Mesenchymal stem cell (in vitro differentiated cells and primary cell): ENCODE results near the gene C2orf66.

ENCODE experiments used
- DNase-seq: peaks from one replicate; pipeline ENCODE4 v3.0.0-alpha.2; 2013
- H2AFZ ChIP-seq: one replicate; pipeline ENCODE4 v1.6.1; 2013; ENCODE audit warnings: low read depth, mild to moderate bottlenecking, control low read depth, inconsistent platforms, low read length, moderate library complexity
- H2AK5ac ChIP-seq: 2 replicates; pipeline ENCODE4 v1.6.1; 2013; ENCODE audit warnings: low read length, moderate library complexity, mild to moderate bottlenecking, inconsistent platforms; ENCODE audit not compliant: severe bottlenecking
- H2BK120ac ChIP-seq: one replicate; pipeline ENCODE4 v1.6.1; 2013; ENCODE audit warnings: low read depth, mild to moderate bottlenecking, inconsistent platforms, low read length, moderate library complexity
- H2BK12ac ChIP-seq, 2 experiments: one replicate each; pipeline ENCODE4 v1.6.1; 2013; ENCODE audit warnings: inconsistent platforms in 2 of 2, low read length in 2 of 2, mild to moderate bottlenecking in 2 of 2, moderate library complexity in 2 of 2, control low read depth in 1 of 2
- H2BK15ac ChIP-seq: one replicate; pipeline ENCODE4 v1.6.1; 2013; ENCODE audit warnings: mild to moderate bottlenecking, low read depth, inconsistent platforms; ENCODE audit not compliant: poor library complexity, severe bottlenecking
- H2BK5ac ChIP-seq: 2 replicates; pipeline ENCODE4 v1.6.1; 2013; ENCODE audit warnings: low read depth, mild to moderate bottlenecking, low read length, control low read depth, inconsistent platforms; ENCODE audit not compliant: poor library complexity, severe bottlenecking
- H3K14ac ChIP-seq, 2 experiments: one replicate each; pipeline ENCODE4 v1.6.1; 2013; ENCODE audit warnings: inconsistent platforms in 2 of 2, low read length in 2 of 2, control low read depth in 1 of 2, mild to moderate bottlenecking in 1 of 2, moderate library complexity in 1 of 2
- H3K18ac ChIP-seq, 2 experiments: one replicate each; pipeline ENCODE4 v1.6.1; 2013; ENCODE audit warnings: inconsistent platforms in 2 of 2, low read length in 2 of 2, control low read depth in 1 of 2, low read depth in 1 of 2, mild to moderate bottlenecking in 1 of 2
- H3K23ac ChIP-seq, 2 experiments: one replicate each; pipeline ENCODE4 v1.6.1; 2013; ENCODE audit warnings: inconsistent platforms in 2 of 2, low read length in 2 of 2, mild to moderate bottlenecking in 2 of 2, moderate library complexity in 2 of 2, control low read depth in 1 of 2
- H3K27ac ChIP-seq: 2 replicates; pipeline ENCODE4 v1.5.1; 2013; ENCODE audit warnings: mild to moderate bottlenecking, moderate library complexity, low read length, control low read depth, inconsistent platforms; ENCODE audit not compliant: poor library complexity, severe bottlenecking
- H3K27me3 ChIP-seq, 2 experiments: 2 replicates each; pipeline versions ENCODE4 v1.6.1 to v1.7.0; 2013; ENCODE audit warnings: low read length in 2 of 2, mild to moderate bottlenecking in 2 of 2, moderate library complexity in 2 of 2, control low read depth in 1 of 2, inconsistent platforms in 1 of 2; ENCODE audit not compliant: control insufficient read depth in 1 of 2, insufficient read depth in 1 of 2
- H3K36me3 ChIP-seq, 2 experiments: 2 replicates each; pipeline versions ENCODE4 v1.6.1 to v1.7.0; 2013; ENCODE audit warnings: low read length in 2 of 2, control low read depth in 1 of 2, inconsistent platforms in 1 of 2, low read depth in 1 of 2, mild to moderate bottlenecking in 1 of 2; ENCODE audit not compliant: insufficient read depth in 2 of 2, control insufficient read depth in 1 of 2
- H3K4ac ChIP-seq, 2 experiments: one replicate each; pipeline ENCODE4 v1.6.1; 2013; ENCODE audit warnings: inconsistent platforms in 2 of 2, low read length in 2 of 2, mild to moderate bottlenecking in 2 of 2, moderate library complexity in 2 of 2, control low read depth in 1 of 2, low read depth in 1 of 2
- H3K4me1 ChIP-seq: 2 replicates; pipeline ENCODE4 v1.6.1; 2013; ENCODE audit warnings: low read depth, low read length, control low read depth; ENCODE audit not compliant: control insufficient read depth, insufficient read depth
- H3K4me2 ChIP-seq: 2 replicates; pipeline ENCODE4 v1.6.1; 2013; ENCODE audit warnings: low read length, mild to moderate bottlenecking, inconsistent platforms; ENCODE audit not compliant: poor library complexity, severe bottlenecking
- H3K4me3 ChIP-seq, 2 experiments: 2 replicates each; pipeline versions ENCODE4 v1.5.1 to v1.7.0; 2013; ENCODE audit warnings: low read length in 2 of 2, mild to moderate bottlenecking in 2 of 2, control low read depth in 1 of 2, low read depth in 1 of 2; ENCODE audit not compliant: insufficient read depth in 1 of 2
- H3K79me1 ChIP-seq: replicated peaks from 2 replicates; pipeline ENCODE4 v1.6.1; 2013; ENCODE audit warnings: mild to moderate bottlenecking, control low read depth, low read length, inconsistent platforms; ENCODE audit not compliant: poor library complexity, severe bottlenecking
- H3K9ac ChIP-seq: 2 replicates; pipeline ENCODE4 v1.7.0; 2013; ENCODE audit warnings: mild to moderate bottlenecking, low read length, moderate library complexity
- H3K9me3 ChIP-seq: 2 replicates; pipeline ENCODE4 v1.7.0; 2013; ENCODE audit warnings: mild to moderate bottlenecking, low read length; ENCODE audit not compliant: control insufficient read depth
- H4K8ac ChIP-seq: one replicate; pipeline ENCODE4 v1.6.1; 2013; ENCODE audit warnings: inconsistent platforms, mild to moderate bottlenecking, low read length, moderate library complexity
- H4K91ac ChIP-seq: one replicate; pipeline ENCODE4 v1.6.1; 2013; ENCODE audit warnings: mild to moderate bottlenecking, low read length, inconsistent platforms
- WGBS: methylation state at CpG from one replicate; pipeline ENCODE4 v1.1.7; 2013; ENCODE audit warnings: mixed read lengths; 5-methylcytosine and 5-hydroxymethylcytosine counted together

C2orf66 gene

DNA sequence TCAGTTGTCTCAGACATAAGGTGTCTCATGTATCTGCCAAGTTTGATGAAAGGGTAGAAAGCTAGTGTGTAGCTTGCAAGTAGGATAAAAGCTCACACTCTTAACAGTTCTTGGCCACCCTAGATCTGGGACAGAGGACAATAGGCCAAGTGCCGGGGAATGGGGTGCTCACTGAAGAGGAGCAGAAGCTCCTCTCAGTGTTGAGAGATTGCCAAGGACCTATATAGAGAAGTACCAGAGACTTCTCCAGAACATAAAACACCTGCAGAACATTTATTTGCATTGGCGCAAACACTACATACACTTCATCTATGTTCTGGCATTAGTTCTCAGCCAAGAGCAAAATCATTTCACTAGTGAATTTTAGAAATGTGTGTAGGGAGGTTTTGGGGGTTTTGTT lies 6.8 kb downstream of the C2orf66 start:
- Histone ChIP-seq H3K4me2 (no peak overlapping the region), H3K27ac (no peak overlapping the region), H3K36me3 (peaks cover 0 to 5% of the 10 kb centered on the region in 2 experiments), H3K79me1 (peaks cover 6% of the 10 kb centered on the region), H3K4me1 (peaks cover 2% of the 10 kb centered on the region), H3K9ac (no peak overlapping the region), H2BK12ac (no peak overlapping the region), H2AFZ (no peak overlapping the region), H3K27me3 (no peaks in the 10 kb centered on the region), H3K4me3 (no peak overlapping the region), H4K8ac (no peak overlapping the region), H3K23ac (no peak overlapping the region), H3K18ac (no peak overlapping the region), H4K91ac (no peak overlapping the region), H2BK15ac (no peak overlapping the region), H2BK120ac (no peak overlapping the region), H2AK5ac (no peak overlapping the region), H2BK5ac (no peak overlapping the region), H3K4ac (no peak overlapping the region), H3K9me3 (no peaks in the 10 kb centered on the region), H3K14ac (no peak overlapping the region)
- DNase-seq: no peak
- 88% methylated on average over 1 of the region's 2 CpGs for WGBS

DNA sequence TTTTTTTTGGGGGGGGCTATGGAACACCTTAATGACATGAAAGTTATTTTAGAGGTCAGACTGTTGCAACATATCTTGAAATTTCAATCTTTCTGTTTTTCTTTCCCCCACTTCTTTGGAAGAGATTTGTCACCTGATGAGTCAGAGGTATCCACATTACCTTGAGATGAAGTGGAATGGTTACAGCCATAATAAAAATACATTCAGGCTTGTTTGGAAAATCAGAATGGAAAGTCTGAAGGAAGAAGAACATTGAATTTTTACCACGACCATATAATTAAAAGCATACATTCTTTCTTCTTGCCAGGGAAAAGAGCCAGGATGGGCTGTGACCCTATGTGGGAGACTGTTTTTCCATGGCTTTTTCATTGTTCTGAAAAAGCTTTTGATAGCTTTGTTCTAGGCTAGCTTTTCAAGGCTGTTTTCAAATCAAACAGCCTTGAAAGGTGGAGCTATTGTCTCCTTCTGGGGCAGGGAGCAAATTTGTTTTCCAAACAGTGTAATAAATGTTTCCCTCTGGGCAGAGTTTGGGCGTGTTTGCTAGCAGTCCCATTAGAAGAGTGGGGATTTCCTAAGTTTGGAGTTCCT lies 7.4 kb downstream of the C2orf66 start:
- H3K27ac ChIP-seq: no peak overlapping the region
- H3K23ac ChIP-seq: no peak overlapping the region
- no peak overlapping the region for H3K4ac ChIP-seq
- no peak overlapping the region for H3K4me2 ChIP-seq
- no peak overlapping the region for H2AFZ ChIP-seq
- no peak overlapping the region for H4K8ac ChIP-seq
- no peak overlapping the region for H3K14ac ChIP-seq
- H2AK5ac ChIP-seq: no peak overlapping the region
- peaks cover 2% of the 10 kb centered on the region for H3K4me1 ChIP-seq
- no peaks in the 10 kb centered on the region for H3K27me3 ChIP-seq
- no peak overlapping the region for H3K18ac ChIP-seq
- no peak for DNase-seq
- no peak overlapping the region for H2BK12ac ChIP-seq
- H3K36me3 ChIP-seq: peaks cover 0 to 11% of the 10 kb centered on the region in 2 experiments
- no peak overlapping the region for H2BK120ac ChIP-seq
- WGBS: 86% methylated on average over 1 of the region's 2 CpGs
- H3K9ac ChIP-seq: no peak overlapping the region
- no peak overlapping the region for H2BK15ac ChIP-seq
- H3K79me1 ChIP-seq: peaks cover 8% of the 10 kb centered on the region
- H3K4me3 ChIP-seq: no peak overlapping the region
- H2BK5ac ChIP-seq: no peak overlapping the region
- no peak overlapping the region for H4K91ac ChIP-seq
- H3K9me3 ChIP-seq: no peaks in the 10 kb centered on the region

DNA sequence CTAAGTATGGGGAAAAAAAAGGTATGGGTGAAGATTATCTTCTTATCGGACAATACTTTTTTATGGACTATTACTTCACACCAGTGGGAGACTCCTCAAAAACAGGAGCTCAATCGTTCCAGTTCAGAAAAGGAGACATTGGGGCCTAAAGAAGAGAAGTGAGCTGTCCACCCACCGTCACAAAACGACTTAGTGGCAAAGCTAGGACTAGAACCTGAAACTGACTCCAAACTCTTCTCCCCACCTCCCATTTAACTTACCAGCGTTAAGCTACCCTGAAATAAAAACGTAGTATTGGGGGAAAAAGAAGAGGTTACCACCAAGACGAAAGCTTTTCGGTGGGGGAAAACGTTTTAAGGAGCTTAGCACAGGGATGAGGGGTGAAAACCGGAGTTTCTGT lies 10.2 kb downstream of the C2orf66 start:
- peak overlapping the region; percentile 74 for H2AFZ ChIP-seq

DNA sequence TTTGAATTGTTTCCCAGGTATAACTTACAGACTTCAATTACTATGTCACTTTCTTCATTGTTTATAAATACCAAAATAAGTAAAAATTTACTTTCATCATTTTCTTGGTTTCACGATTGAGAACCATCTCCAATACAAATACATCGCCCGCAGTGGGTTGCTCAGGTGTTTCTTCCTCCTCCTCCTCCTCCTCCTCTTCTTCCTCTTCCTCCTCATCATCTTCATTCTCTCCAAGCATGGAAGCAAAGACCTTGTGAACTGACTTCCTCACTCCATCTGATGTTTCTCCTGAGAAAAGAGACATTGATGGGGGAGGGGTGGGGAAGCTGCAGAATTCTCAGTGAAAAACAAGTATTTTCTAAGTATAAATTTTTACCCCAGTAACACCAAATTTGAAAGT lies 16.3 kb downstream of the C2orf66 start:
- Histone ChIP-seq H3K9me3 (no peaks in the 10 kb centered on the region), H3K36me3 (peaks cover 14 to 92% of the 10 kb centered on the region in 2 experiments), H3K27ac (no peak overlapping the region), H3K4me2 (no peak overlapping the region), H3K18ac (no peak overlapping the region), H2AK5ac (no peak overlapping the region), H3K79me1 (peaks cover 23% of the 10 kb centered on the region), H4K91ac (no peak overlapping the region), H2BK15ac (no peak overlapping the region), H3K9ac (no peak overlapping the region), H3K14ac (no peak overlapping the region), H3K4ac (no peak overlapping the region), H2AFZ (no peak overlapping the region), H3K27me3 (no peaks in the 10 kb centered on the region), H2BK5ac (no peak overlapping the region), H4K8ac (no peak overlapping the region), H3K4me3 (no peak overlapping the region), H3K4me1 (no peaks in the 10 kb centered on the region), H2BK12ac (no peak overlapping the region), H3K23ac (no peak overlapping the region), H2BK120ac (no peak overlapping the region)
- DNase-seq: no peak
- WGBS: 95% methylated on average over 3 of the region's 3 CpGs

More for the DNA sequence above, 10.2 kb downstream of the C2orf66 start:
- Histone ChIP-seq H2BK12ac (no peak overlapping the region), H3K18ac (peak overlapping the region in 1 of 2 experiments; percentile 77), H3K27me3 (no peaks in the 10 kb centered on the region), H3K36me3 (peaks cover 7 to 33% of the 10 kb centered on the region in 2 experiments), H2BK120ac (no peak overlapping the region), H4K91ac (no peak overlapping the region), H3K4me1 (peaks cover 2% of the 10 kb centered on the region), H4K8ac (no peak overlapping the region), H2BK15ac (no peak overlapping the region), H3K4me3 (peak overlapping the region; percentile 75 to 90), H3K79me1 (peaks cover 15% of the 10 kb centered on the region), H3K4ac (peak overlapping the region in 1 of 2 experiments; percentile 17), H3K9me3 (no peaks in the 10 kb centered on the region), H3K9ac (peak overlapping the region; percentile 97), H3K4me2 (peak overlapping the region; percentile 62), H3K14ac (no peak overlapping the region), H2AK5ac (no peak overlapping the region), H3K23ac (no peak overlapping the region), H3K27ac (no peak overlapping the region), H2BK5ac (no peak overlapping the region)
- WGBS: 6% methylated on average over 5 of the region's 10 CpGs
- no peak for DNase-seq
